ENCODE results near the gene KISS1R. TPM values are rescaled to one million over a fixed set of nuclear protein-coding genes. Genes with fewer than 3 reads are reported as not detected.

Gene KISS1R
- polyA plus RNA-seq, 1 donor (not counting 4 experiments of a cell fraction or from before 2014, with no cell fraction given) = not detected

DNA sequence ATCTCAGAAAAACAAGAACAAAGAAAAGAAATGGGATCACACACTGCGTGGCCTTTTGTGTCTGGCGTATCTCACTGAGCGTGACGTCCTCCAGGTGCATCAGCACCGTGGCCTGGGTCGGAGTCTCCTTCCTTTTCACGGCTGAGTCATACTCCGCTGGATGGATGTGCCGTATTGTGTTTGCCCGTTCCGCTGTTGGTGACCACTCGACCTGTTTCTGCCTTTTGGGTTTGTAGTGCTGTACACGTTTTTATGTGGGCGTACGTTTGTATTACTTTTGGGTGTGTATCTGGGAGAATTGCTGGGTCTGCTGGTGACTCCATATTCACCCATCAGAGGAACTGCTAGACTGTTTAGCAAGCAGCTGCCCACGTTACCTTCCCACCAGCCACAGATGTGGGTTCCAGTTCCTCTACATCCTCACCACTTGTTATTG, 20.1 kb downstream of the KISS1R start:
- DNase-seq (ENCODE audit: low read depth, low spot score) (no peak), FAIRE-seq (no peak)
- Histone ChIP-seq H3K9ac (ENCODE audit: control insufficient read depth, extremely low read depth, insufficient read depth, low read length) (no peak overlapping the region), H3K4me3 (ENCODE audit: control insufficient read depth in 2 of 3, extremely low read depth in 1 of 3, insufficient read depth in 2 of 3, low read depth in 1 of 3, low read length in 3 of 3) (no peak overlapping the region), H3K4me1 (ENCODE audit: control insufficient read depth, extremely low read depth, insufficient read depth, low read length) (peaks cover 15% of the 10 kb centered on the region), H3K36me3 (ENCODE audit: control insufficient read depth in 2 of 2, extremely low read depth in 1 of 2, insufficient read depth in 2 of 2, low read length in 2 of 2) (peaks cover 0 to 4% of the 10 kb centered on the region in 2 experiments), H3K9me1 (ENCODE audit: control insufficient read depth, extremely low read depth, insufficient read depth, low read length) (peaks cover 2% of the 10 kb centered on the region), H4K20me1 (ENCODE audit: control insufficient read depth, extremely low read depth, insufficient read depth, low read length) (peaks cover 6% of the 10 kb centered on the region), H3K9me3 (ENCODE audit: control insufficient read depth, low read depth, low read length) (no peaks in the 10 kb centered on the region), H2AFZ (ENCODE audit: control insufficient read depth, low read length) (no peak overlapping the region), H3K4me2 (ENCODE audit: control insufficient read depth, extremely low read depth, insufficient read depth, low read depth, low read length) (no peak overlapping the region), H3K79me2 (ENCODE audit: control insufficient read depth, insufficient read depth, low read length) (no peaks in the 10 kb centered on the region), H3K27ac (ENCODE audit: control insufficient read depth, insufficient read depth, low read length) (no peak overlapping the region), H3K27me3 (ENCODE audit: control insufficient read depth, extremely low read depth, insufficient read depth, low read length) (no peaks in the 10 kb centered on the region)
- TF ChIP-seq, protein P1, sequence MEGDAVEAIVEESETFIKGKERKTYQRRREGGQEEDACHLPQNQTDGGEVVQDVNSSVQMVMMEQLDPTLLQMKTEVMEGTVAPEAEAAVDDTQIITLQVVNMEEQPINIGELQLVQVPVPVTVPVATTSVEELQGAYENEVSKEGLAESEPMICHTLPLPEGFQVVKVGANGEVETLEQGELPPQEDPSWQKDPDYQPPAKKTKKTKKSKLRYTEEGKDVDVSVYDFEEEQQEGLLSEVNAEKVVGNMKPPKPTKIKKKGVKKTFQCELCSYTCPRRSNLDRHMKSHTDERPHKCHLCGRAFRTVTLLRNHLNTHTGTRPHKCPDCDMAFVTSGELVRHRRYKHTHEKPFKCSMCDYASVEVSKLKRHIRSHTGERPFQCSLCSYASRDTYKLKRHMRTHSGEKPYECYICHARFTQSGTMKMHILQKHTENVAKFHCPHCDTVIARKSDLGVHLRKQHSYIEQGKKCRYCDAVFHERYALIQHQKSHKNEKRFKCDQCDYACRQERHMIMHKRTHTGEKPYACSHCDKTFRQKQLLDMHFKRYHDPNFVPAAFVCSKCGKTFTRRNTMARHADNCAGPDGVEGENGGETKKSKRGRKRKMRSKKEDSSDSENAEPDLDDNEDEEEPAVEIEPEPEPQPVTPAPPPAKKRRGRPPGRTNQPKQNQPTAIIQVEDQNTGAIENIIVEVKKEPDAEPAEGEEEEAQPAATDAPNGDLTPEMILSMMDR (optimal IDR thresholded peaks at IDR 0.05 in 1 of 3, IDR thresholded peaks at IDR 0.05 in 1 of 3, conservative IDR thresholded peaks at IDR 0.05 in 1 of 3; ENCODE audit: extremely low read depth in 1 of 3, insufficient read depth in 2 of 3, low read length in 3 of 3) = no peak
- TF ChIP-seq EZH2 (IDR thresholded peaks at IDR 0.05; ENCODE audit: low read length) = no peak
- dilution Hi-C loops (cut with MboI; ENCODE audit: extremely low pct_ligation_motif_present, low sequenced_read_pairs) = no loop called here

DNA sequence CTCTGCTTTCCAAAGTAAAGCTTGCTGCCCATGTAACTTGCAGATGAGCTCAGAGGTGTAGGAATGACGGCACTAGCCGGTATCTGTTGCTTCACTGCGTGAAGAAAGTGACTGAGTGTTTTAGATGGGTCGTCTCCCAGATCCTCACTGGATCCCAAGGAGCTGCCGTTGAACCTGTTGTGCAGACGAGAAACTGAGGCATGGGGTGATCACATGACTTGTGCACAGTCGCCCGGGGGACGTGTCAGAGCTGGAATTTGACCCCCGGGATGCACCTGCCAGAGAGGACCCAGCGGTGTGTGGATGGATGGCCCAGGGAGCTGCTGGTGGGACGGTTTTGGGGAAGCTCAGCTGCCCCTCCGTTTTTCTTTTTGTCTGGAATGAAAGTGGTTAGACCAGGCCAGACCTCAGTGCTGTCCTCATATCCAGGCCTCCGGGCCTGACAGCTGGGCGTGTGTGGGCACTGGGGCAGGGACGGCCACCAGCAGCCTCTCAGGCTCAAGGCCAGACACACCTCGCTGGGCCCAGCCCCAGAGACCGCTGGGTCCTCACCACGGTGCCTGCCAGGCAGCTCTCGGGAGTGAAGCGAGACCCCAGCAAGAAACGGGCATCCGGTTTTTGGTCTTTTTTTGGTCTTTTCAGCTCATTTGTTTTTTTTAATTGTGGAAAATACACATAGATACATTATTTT, 21.2 kb downstream of the KISS1R start:
- Histone ChIP-seq H2AFZ (ENCODE audit: control insufficient read depth, low read length) (no peak overlapping the region), H3K4me3 (ENCODE audit: control insufficient read depth in 2 of 3, extremely low read depth in 1 of 3, insufficient read depth in 2 of 3, low read depth in 1 of 3, low read length in 3 of 3) (no peak overlapping the region), H3K9ac (ENCODE audit: control insufficient read depth, extremely low read depth, insufficient read depth, low read length) (no peak overlapping the region), H4K20me1 (ENCODE audit: control insufficient read depth, extremely low read depth, insufficient read depth, low read length) (peaks cover 6% of the 10 kb centered on the region), H3K27ac (ENCODE audit: control insufficient read depth, insufficient read depth, low read length) (no peak overlapping the region), H3K27me3 (ENCODE audit: control insufficient read depth, extremely low read depth, insufficient read depth, low read length) (no peaks in the 10 kb centered on the region), H3K79me2 (ENCODE audit: control insufficient read depth, insufficient read depth, low read length) (no peaks in the 10 kb centered on the region), H3K4me2 (ENCODE audit: control insufficient read depth, extremely low read depth, insufficient read depth, low read depth, low read length) (no peak overlapping the region), H3K9me1 (ENCODE audit: control insufficient read depth, extremely low read depth, insufficient read depth, low read length) (peaks cover 2% of the 10 kb centered on the region), H3K36me3 (ENCODE audit: control insufficient read depth in 2 of 2, extremely low read depth in 1 of 2, insufficient read depth in 2 of 2, low read length in 2 of 2) (peaks cover 0 to 4% of the 10 kb centered on the region in 2 experiments), H3K4me1 (ENCODE audit: control insufficient read depth, extremely low read depth, insufficient read depth, low read length) (peaks cover 15% of the 10 kb centered on the region), H3K9me3 (ENCODE audit: control insufficient read depth, low read depth, low read length) (no peaks in the 10 kb centered on the region)
- TF ChIP-seq EZH2 (IDR thresholded peaks at IDR 0.05; ENCODE audit: low read length) = no peak
- TF ChIP-seq, protein P1 (optimal IDR thresholded peaks at IDR 0.05 in 1 of 3, IDR thresholded peaks at IDR 0.05 in 1 of 3, conservative IDR thresholded peaks at IDR 0.05 in 1 of 3; ENCODE audit: extremely low read depth in 1 of 3, insufficient read depth in 2 of 3, low read length in 3 of 3) = no peak
- DNase-seq (ENCODE audit: low read depth, low spot score) = no peak
- FAIRE-seq = no peak
- dilution Hi-C loops (cut with MboI; ENCODE audit: extremely low pct_ligation_motif_present, low sequenced_read_pairs) = no loop called here
